H1 (cell line): ENCODE measurements around the gene TIMM10. TPM values are rescaled to one million over a fixed set of nuclear protein-coding genes. Genes with fewer than 3 reads are reported as not detected.
A peak's percentile ranks its signal among the peaks of the same experiment; 100 is the strongest.

Experiments used
- ASH2L ChIP-seq: fragments of 200-600, 300-600 bp; sonication (generic); IDR thresholded peaks from one replicate; pipeline ENCODE4 v1.7.1; 2017; ENCODE audit warnings: low read length
- CBX5 ChIP-seq: fragments of 300-800, 300-1000 bp; sonication (generic); IDR thresholded peaks from 2 replicates; pipeline ENCODE4 v1.7.1; 2016; ENCODE audit warnings: antibody characterized with exemption, low read length, low read depth
- EGR1 ChIP-seq: IDR thresholded peaks from 2 replicates; pipeline ENCODE4 v1.6.1; 2011; ENCODE audit warnings: low read depth, low read length, borderline replicate concordance
- FOSL1 ChIP-seq: IDR thresholded peaks from 2 replicates; pipeline ENCODE4 v1.6.1; 2011; ENCODE audit warnings: mild to moderate bottlenecking, low read depth, low read length, moderate library complexity; ENCODE audit not compliant: insufficient read depth
- GABPA ChIP-seq: IDR thresholded peaks from 2 replicates; pipeline ENCODE4 v1.6.1; 2011; ENCODE audit warnings: mild to moderate bottlenecking, low read length, moderate library complexity, borderline replicate concordance; ENCODE audit not compliant: insufficient read depth
- KDM4A ChIP-seq: IDR thresholded peaks from one replicate; pipeline ENCODE4 v1.7.1; 2012; ENCODE audit warnings: low read depth, mild to moderate bottlenecking, moderate library complexity, low read length, inconsistent platforms; ENCODE audit not compliant: severe bottlenecking
- PHF8 ChIP-seq: fragments of 200-600 bp; sonication (generic); conservative IDR thresholded peaks from 2 replicates; pipeline ENCODE4 v1.7.1; 2012; ENCODE audit warnings: low read depth, mild to moderate bottlenecking, inconsistent platforms, low read length, moderate library complexity
- POLR2AphosphoS5 ChIP-seq: IDR thresholded peaks from 2 replicates; pipeline ENCODE4 v1.6.1; 2011; ENCODE audit warnings: low read depth, low read length
- RBBP5 ChIP-seq: IDR thresholded peaks from 2 replicates; pipeline ENCODE4 v1.7.1; 2012; ENCODE audit warnings: low read depth, mild to moderate bottlenecking, inconsistent platforms, low read length, moderate library complexity, borderline replicate concordance
- SIN3A ChIP-seq, 2 experiments: IDR thresholded peaks in 1 of 2; conservative IDR thresholded peaks in 1 of 2; 2 replicates each; pipeline ENCODE4 v1.6.1; 2011 to 2012; ENCODE audit warnings: low read length in 2 of 2, improper control_type of control experiment in 1 of 2, low read depth in 1 of 2, mild to moderate bottlenecking in 1 of 2
- SP4 ChIP-seq: IDR thresholded peaks from 2 replicates; pipeline ENCODE4 v1.6.1; 2012; ENCODE audit warnings: low read length, inconsistent platforms
- TAF1 ChIP-seq: IDR thresholded peaks from 2 replicates; pipeline ENCODE4 v1.6.1; 2011; ENCODE audit warnings: mild to moderate bottlenecking, low read depth, low read length
- TBP ChIP-seq: IDR thresholded peaks from 2 replicates; pipeline ENCODE4 v1.6.1; 2011; ENCODE audit warnings: low read depth, low read length, improper control_type of control experiment
- TEAD4 ChIP-seq: IDR thresholded peaks from 2 replicates; pipeline ENCODE4 v1.6.1; 2012; ENCODE audit warnings: low read depth, low read length, inconsistent platforms, mixed read lengths
- polyA plus RNA-seq, 7 experiments: library from polyadenylated mRNA; depleted of rRNA in 3 of 7; stranded (reverse) in 5 of 7; unstranded in 2 of 7; fragments of >200 nt in 5 of 7; fragments of 200-250 nt in 2 of 7; gene quantifications; 1 replicate in 5 of 7; 2 replicates in 1 of 7; 4 replicates in 1 of 7; pipeline versions ENCODE4 v1.2.1 to v1.2.3, GENCODE V29; 2011 to 2013; ENCODE audit warnings: missing spikeins in 2 of 7, mixed read lengths in 2 of 7
- total RNA-seq: library from RNA; stranded (reverse); fragmentation: NEBNext Ultra II Directional; extraction: Animal tissue kit (Norgen Biotek cat#: 25700); gene quantifications from 2 replicates; pipeline ENCODE4 v1.2.1, GENCODE V29; 2021
- TF ChIP-seq, protein P1 (sequence below): IDR thresholded peaks from 2 replicates; pipeline ENCODE4 v1.6.1; 2012; ENCODE audit warnings: inconsistent platforms
- TF ChIP-seq, protein P2 (sequence below), 3 experiments: IDR thresholded peaks; 1 replicate in 2 of 3; 2 replicates in 1 of 3; pipeline versions ENCODE4 v1.5.1 to v1.6.1; 2011; ENCODE audit warnings: low read length in 3 of 3, mild to moderate bottlenecking in 3 of 3, inconsistent platforms in 2 of 3, low read depth in 1 of 3, moderate library complexity in 1 of 3; ENCODE audit not compliant: insufficient read depth in 1 of 3; ENCODE audit errors: control extremely low read depth in 1 of 3
- TF ChIP-seq, protein P3 (sequence below): IDR thresholded peaks from 2 replicates; pipeline ENCODE4 v1.6.1; 2011; ENCODE audit warnings: low read length, improper control_type of control experiment

TIMM10 gene
- total and polyA plus RNA-seq, 2 of the 8 experiments (the other 6 are each of a cell fraction or from before 2014, with no cell fraction given): 117 to 227 TPM

DNA sequence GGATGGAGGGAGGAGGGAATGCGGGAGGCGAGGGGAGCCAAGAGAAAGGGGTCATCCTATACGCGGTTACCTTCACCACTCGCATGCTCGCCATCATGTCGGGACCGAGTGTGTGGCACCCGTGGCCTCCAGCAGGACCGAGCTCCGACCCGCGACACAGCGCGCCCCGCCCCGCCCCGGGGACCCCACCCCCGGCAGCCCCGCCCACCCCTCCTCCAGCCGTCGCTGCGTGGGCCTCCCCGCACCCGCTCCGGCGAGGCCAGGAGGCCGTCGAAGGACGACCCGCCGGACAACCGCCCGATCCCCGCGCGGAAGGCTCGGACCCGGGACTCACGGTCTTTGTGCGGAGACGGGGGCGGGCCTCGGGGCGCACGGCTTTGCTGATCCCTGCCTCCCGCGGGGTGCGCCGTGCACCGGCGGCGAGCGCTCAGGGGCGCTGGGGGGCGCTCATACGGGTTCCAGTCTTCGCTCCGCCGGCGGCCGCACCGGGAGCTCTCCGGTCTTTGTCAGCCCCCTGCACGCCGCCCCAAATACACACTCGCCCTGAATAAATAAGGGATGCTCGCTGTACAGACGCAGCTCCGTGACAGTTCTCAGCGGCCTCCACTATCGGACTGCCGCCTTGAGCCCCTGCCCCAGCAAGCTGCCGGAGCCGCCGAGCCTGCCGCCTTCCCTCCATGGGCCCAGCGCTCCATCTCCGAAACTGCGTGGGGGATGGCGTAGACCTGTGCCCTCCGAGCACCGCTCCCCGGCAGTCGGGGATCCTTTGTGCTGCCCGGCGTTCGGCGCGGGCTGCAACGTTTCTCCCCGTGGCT lies 37.2 kb upstream of the TIMM10 start, which contains the start of gene UBE2L6 (continued):
- TF ChIP-seq SIN3A (conservative IDR thresholded peaks at IDR 0.05 in 1 of 2, IDR thresholded peaks at IDR 0.05 in 1 of 2; ENCODE audit: low read depth in 1 of 2, low read length in 2 of 2) (peak; percentile 68 to 82; a peak in 2 of 4 replicates), SP4 (0 out of 2 replicates have a peak, but pooled peaks have one; percentile 56), TAF1 (peak; percentile 76), TEAD4 (0 out of 2 replicates have a peak, but pooled peaks have one; percentile 0), TBP (peak; percentile 42; the same call in 1 of the 2 replicates), GABPA (no peak), KDM4A (peak; percentile 88), ASH2L (peak; percentile 87), RBBP5 (peak; percentile 52; the same call in 1 of the 2 replicates), CBX5 (no peak), FOSL1 (no peak), EGR1 (0 out of 2 replicates have a peak, but pooled peaks have one; percentile 22), PHF8 (peak; percentile 76), POLR2AphosphoS5 (peak; percentile 72; the same call in 1 of the 2 replicates)
- TF ChIP-seq, protein P1, sequence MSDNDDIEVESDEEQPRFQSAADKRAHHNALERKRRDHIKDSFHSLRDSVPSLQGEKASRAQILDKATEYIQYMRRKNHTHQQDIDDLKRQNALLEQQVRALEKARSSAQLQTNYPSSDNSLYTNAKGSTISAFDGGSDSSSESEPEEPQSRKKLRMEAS: peak; percentile 72; the same call in 1 of the 2 replicates
- TF ChIP-seq, protein P2, sequence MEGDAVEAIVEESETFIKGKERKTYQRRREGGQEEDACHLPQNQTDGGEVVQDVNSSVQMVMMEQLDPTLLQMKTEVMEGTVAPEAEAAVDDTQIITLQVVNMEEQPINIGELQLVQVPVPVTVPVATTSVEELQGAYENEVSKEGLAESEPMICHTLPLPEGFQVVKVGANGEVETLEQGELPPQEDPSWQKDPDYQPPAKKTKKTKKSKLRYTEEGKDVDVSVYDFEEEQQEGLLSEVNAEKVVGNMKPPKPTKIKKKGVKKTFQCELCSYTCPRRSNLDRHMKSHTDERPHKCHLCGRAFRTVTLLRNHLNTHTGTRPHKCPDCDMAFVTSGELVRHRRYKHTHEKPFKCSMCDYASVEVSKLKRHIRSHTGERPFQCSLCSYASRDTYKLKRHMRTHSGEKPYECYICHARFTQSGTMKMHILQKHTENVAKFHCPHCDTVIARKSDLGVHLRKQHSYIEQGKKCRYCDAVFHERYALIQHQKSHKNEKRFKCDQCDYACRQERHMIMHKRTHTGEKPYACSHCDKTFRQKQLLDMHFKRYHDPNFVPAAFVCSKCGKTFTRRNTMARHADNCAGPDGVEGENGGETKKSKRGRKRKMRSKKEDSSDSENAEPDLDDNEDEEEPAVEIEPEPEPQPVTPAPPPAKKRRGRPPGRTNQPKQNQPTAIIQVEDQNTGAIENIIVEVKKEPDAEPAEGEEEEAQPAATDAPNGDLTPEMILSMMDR (IDR thresholded peaks at IDR 0.05; ENCODE audit: control extremely low read depth in 1 of 3, insufficient read depth in 1 of 3, low read depth in 1 of 3, low read length in 3 of 3): peak in 2 of 3 experiments; percentile 48 to 50; a peak in 3 of 4 replicates
- TF ChIP-seq, protein P3, sequence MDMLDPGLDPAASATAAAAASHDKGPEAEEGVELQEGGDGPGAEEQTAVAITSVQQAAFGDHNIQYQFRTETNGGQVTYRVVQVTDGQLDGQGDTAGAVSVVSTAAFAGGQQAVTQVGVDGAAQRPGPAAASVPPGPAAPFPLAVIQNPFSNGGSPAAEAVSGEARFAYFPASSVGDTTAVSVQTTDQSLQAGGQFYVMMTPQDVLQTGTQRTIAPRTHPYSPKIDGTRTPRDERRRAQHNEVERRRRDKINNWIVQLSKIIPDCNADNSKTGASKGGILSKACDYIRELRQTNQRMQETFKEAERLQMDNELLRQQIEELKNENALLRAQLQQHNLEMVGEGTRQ: no peak
